NCI-H1436 (cell line): ENCODE measurements around the gene CYYR1.

Source experiments
- DNase-seq: peaks from one replicate; lab custom pipeline; 2025; lab: John Stamatoyannopoulos, UW

The CYYR1 gene

GRCh38 chr21:26572702-26573381 is at the start of gene CYYR1:
TSS of gene CYYR1 (minus strand) at chr21:26573286. CDS start at chr21:26572940, 346 bp downstream.
- DNase-seq = no peak

- no peak for DNase-seq
Observed at GRCh38 chr21:26617176-26617575, 44.1 kb upstream of the CYYR1 start.

- DNase-seq = no peak
Observed at GRCh38 chr21:26614251-26614650, 41.2 kb upstream of the CYYR1 start.

- no peak for DNase-seq
Observed at GRCh38 chr21:26599261-26599660, 26.2 kb upstream of the CYYR1 start.

GRCh38 chr21:26597981-26598380 is 24.9 kb upstream of the CYYR1 start:
- no peak for DNase-seq

- no peak for DNase-seq
Observed at GRCh38 chr21:26597031-26597430, 23.9 kb upstream of the CYYR1 start.

- no peak for DNase-seq
Observed at GRCh38 chr21:26595971-26596370, 22.9 kb upstream of the CYYR1 start.

- DNase-seq = no peak
Observed at GRCh38 chr21:26593800-26594199, 20.7 kb upstream of the CYYR1 start.

- no peak for DNase-seq
Observed at GRCh38 chr21:26591543-26591942, 18.5 kb upstream of the CYYR1 start.

- DNase-seq = no peak
Observed at GRCh38 chr21:26588446-26588845, 15.4 kb upstream of the CYYR1 start.

GRCh38 chr21:26587736-26588201 is 14.7 kb upstream of the CYYR1 start:
- DNase-seq = no peak

- DNase-seq = no peak
Observed at GRCh38 chr21:26583769-26584168, 10.7 kb upstream of the CYYR1 start.

- DNase-seq = no peak
Observed at GRCh38 chr21:26581818-26582217, 8.7 kb upstream of the CYYR1 start.

GRCh38 chr21:26572076-26572701 is 897 bp downstream of the CYYR1 start:
- DNase-seq = no peak

- DNase-seq = no peak
Observed at GRCh38 chr21:26570203-26570602, 2.9 kb downstream of the CYYR1 start.

GRCh38 chr21:26565546-26565945 is 7.5 kb downstream of the CYYR1 start:
- DNase-seq = no peak

- no peak for DNase-seq
Observed at GRCh38 chr21:26565111-26565510, 8.0 kb downstream of the CYYR1 start.

GRCh38 chr21:26563856-26564503 is 9.1 kb downstream of the CYYR1 start:
- no peak for DNase-seq

- no peak for DNase-seq
Observed at GRCh38 chr21:26560612-26561011, 12.5 kb downstream of the CYYR1 start.

- DNase-seq = no peak
Observed at GRCh38 chr21:26559099-26559498, 14.0 kb downstream of the CYYR1 start.

GRCh38 chr21:26557106-26557505 is 16.0 kb downstream of the CYYR1 start:
- no peak for DNase-seq

- no peak for DNase-seq
Observed at GRCh38 chr21:26555540-26556146, 17.4 kb downstream of the CYYR1 start.

GRCh38 chr21:26554365-26554764 is 18.7 kb downstream of the CYYR1 start:
- no peak for DNase-seq
